ENCODE results near the gene MICALL2.

The MICALL2 gene

GRCh38 chr7:1458683-1459511 is at the start of gene MICALL2:
MICALL2 (minus strand) TSS chr7:1459470; CDS start chr7:1459326, 144 bp downstream.
- peak within 1 kb of the TSS; percentile 70 for H3K4me3 ChIP-seq (ENCODE audit: low read depth, low read length)
- no peak for DNase-seq (ENCODE audit: low read depth)
- no peak for TF ChIP-seq CTCF (IDR thresholded peaks at IDR 0.05; ENCODE audit: low read depth, low read length, missing control alignments)

- no peak overlapping the region for H3K4me3 ChIP-seq (ENCODE audit: low read depth, low read length)
- no peak for DNase-seq (ENCODE audit: low read depth)
- TF ChIP-seq CTCF (IDR thresholded peaks at IDR 0.05; ENCODE audit: low read depth, low read length, missing control alignments) = no peak
These were observed 49.0 kb upstream of the MICALL2 start for GRCh38 chr7:1508277-1508758.

GRCh38 chr7:1505731-1506550 is 46.7 kb upstream of the MICALL2 start:
- peak overlapping the region; percentile 32 for H3K4me3 ChIP-seq (ENCODE audit: low read depth, low read length)
- TF ChIP-seq CTCF (IDR thresholded peaks at IDR 0.05; ENCODE audit: low read depth, low read length, missing control alignments) = no peak
- DNase-seq (ENCODE audit: low read depth) = no peak

- peak; percentile 69 for DNase-seq (ENCODE audit: low read depth)
- TF ChIP-seq CTCF (IDR thresholded peaks at IDR 0.05; ENCODE audit: low read depth, low read length, missing control alignments) = peak; percentile 72
- peak within 1 kb of the TSS; percentile 91 for H3K4me3 ChIP-seq (ENCODE audit: low read depth, low read length)
These were observed 44.8 kb upstream of the MICALL2 start, which contains the start of gene INTS1 for GRCh38 chr7:1503816-1504775. INTS1 (minus strand) TSS chr7:1504389; CDS start chr7:1503960, 429 bp downstream.

- no peak for TF ChIP-seq CTCF (IDR thresholded peaks at IDR 0.05; ENCODE audit: low read depth, low read length, missing control alignments)
- no peak for DNase-seq (ENCODE audit: low read depth)
- peak overlapping the region; percentile 91 for H3K4me3 ChIP-seq (ENCODE audit: low read depth, low read length)
These were observed 44.1 kb upstream of the MICALL2 start for GRCh38 chr7:1503390-1503789.

GRCh38 chr7:1502845-1503244 is 43.6 kb upstream of the MICALL2 start:
- no peak for DNase-seq (ENCODE audit: low read depth)
- TF ChIP-seq CTCF (IDR thresholded peaks at IDR 0.05; ENCODE audit: low read depth, low read length, missing control alignments) = no peak
- H3K4me3 ChIP-seq (ENCODE audit: low read depth, low read length) = peak overlapping the region; percentile 91
